Lung microvascular endothelial cell (primary cell): Measurements from ENCODE around the gene ZSCAN32. TPM values are rescaled to one million over a fixed set of nuclear protein-coding genes. Genes with fewer than 3 reads are reported as not detected.

Experiments
- DNase-seq, 2 donors: peaks; one replicate each; pipeline versions ENCODE4 v3.0.0 to v3.0.0-alpha.2; 2010; ENCODE audit warnings: low read depth in 2 of 2
- total RNA-seq: library from RNA; depleted of rRNA; stranded (reverse); fragments of >200 nt; gene quantifications from 2 replicates; pipeline ENCODE4 v1.2.1, GENCODE V29; 2014

The ZSCAN32 gene
- total RNA-seq, 1 donor from 2014 or later: 8.9 TPM

DNA sequence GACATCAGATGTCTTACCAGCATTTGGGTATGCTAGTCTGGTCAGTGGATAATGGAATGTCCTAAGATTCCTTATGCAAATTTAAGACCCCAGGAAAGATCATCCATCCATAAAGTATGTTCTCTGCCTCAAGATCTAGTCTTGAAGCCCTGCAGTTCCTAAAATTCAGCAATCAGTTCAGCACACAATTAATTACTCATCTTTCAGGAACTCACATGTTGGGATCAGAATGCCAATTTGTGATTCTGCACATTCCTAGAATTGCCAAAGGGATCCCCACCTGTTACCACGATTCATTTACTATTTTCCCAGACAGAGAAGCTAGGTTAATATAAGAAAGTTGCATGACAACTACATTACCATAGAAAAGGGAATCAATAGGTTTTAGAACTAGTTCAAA lies 41.9 kb downstream of the ZSCAN32 start:
- no peak for DNase-seq

DNA sequence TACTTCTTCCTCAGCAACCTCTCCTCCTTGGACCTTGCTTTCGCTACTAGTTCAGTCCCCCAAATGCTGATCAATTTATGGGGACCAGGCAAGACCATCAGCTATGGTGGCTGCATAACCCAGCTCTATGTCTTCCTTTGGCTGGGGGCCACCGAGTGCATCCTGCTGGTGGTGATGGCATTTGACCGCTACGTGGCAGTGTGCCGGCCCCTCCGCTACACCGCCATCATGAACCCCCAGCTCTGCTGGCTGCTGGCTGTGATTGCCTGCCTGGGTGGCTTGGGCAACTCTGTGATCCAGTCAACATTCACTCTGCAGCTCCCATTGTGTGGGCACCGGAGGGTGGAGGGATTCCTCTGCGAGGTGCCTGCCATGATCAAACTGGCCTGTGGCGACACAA lies 44.7 kb downstream of the ZSCAN32 start:
- no peak for DNase-seq

DNA sequence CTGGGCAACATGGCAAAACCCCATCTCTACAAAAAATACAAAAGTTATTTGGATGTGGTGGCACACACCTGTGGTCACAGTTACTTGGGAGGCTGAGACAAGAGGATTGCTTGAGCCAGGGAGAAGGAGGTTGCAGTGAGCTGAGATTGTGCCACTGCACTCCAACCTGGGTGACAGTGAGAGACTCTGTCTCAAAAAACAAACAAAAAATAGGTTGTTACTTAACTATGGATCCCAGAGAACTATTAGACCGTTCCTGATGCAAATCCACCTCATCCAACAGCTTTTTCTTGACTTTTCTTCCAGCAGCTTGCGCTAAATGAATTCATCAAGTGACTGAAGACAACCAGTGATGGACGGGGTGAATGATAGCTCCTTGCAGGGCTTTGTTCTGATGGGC lies 45.2 kb downstream of the ZSCAN32 start, which contains the start of gene OR2C1:
TSS of gene OR2C1 (plus strand) at position 301 of the 400 bp plus-strand sequence. CDS start at position 353, 52 bp downstream.
- no peak for DNase-seq

DNA sequence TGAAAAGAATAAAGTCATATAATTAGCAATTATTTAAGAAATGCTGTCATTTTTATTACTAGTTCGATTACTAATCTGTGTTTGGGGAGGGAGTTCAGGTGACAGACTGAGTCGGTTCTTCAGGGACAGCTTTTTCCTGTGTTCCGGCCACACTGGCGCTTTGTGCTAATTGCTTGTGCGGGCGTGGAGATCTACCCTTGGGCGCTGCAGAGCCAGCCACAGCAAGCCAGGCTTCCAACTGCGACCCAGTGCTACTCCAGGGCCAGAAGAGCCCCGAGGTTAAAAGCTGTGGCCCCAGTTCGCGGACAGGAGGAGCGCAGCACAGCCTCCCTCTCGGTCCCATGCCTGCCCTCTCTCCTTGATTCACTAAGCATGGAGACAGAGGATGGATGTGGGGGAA lies 51.6 kb downstream of the ZSCAN32 start:
- no peak for DNase-seq

DNA sequence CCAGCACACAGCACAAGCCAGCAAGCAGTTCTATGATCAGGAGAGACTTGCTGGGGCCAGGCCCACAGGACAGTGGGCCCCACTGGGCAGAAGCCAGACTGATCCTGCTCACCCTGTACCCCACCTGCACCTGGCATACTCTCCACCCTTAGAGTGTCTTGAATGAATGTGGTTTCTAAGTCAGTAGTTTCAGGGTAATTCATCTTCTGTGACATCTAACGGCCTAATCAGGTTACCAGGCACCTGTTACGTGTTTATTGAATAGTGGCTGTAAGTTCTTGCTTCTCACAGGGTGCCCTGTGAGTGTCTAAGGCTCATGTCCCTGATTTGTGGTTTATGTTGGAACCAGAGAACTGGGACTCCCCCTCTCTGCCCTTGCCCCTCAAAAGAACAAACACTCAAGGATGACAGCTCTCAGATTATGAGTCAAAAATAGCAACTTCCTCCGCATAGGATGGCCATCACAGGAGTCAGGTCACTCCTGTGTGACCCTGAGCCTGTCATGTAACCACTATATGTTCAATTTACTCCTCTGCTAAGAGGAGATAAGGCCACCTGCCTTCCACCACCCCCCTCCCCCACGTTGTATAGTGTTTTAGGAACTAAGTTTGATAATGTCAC lies 52.1 kb downstream of the ZSCAN32 start:
- no peak for DNase-seq

DNA sequence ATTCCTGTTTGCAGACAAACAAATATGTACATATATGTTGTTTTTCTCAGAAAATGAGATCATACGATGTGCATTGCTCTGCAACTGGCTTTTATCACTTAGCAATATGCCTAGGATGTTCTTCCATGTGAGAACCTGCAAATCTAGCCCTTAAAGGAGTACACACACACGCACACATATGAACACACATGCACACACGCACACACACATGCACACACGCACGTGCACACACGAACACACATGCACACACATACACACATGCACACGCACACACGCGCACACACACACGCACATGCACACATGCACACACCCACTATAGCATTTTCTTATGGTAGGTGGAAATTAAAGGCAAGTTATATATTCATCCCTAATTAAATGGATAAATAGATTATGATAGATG lies 53.2 kb downstream of the ZSCAN32 start:
- no peak for DNase-seq

DNA sequence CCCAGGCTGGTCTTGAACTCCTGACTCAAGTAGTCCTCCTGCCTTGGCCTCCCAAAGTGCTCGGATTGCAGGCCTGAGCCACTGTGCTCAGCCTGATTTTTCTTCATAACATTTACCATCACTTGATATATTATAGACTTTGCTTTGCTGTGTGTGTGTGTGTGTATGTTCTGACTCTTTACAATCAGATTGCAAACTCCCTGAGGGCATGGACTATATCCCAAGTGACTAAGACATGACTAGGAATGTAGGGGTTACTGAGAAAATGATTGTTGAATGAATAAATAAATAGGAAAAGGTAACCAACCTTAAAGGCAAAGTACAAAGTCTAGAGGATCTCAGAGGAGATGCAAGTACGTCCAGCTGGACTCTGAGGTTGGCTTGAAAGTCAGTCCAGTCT lies 54.8 kb downstream of the ZSCAN32 start:
- no peak for DNase-seq

Other genes starting within 250 kb of the ZSCAN32 start
- gene OR1F1, start 212.8 kb downstream of the ZSCAN32 start, total RNA-seq: not detected in 2 replicates
- gene ZNF200, start 165.8 kb downstream of the ZSCAN32 start, total RNA-seq: 7.0 and 10.1 TPM in 2 replicates
- gene MEFV, start 144.4 kb downstream of the ZSCAN32 start, total RNA-seq: not detected in 2 replicates
- gene ZNF263, start 117.5 kb downstream of the ZSCAN32 start, total RNA-seq: 28.5 and 43.5 TPM in 2 replicates
- 1.7 and 3.2 TPM in 2 replicates for gene TIGD7, start 95.6 kb downstream of the ZSCAN32 start, total RNA-seq
- gene ZNF75A, start 95.5 kb downstream of the ZSCAN32 start, total RNA-seq: 9.6 and 13.3 TPM in 2 replicates
- under 0.01 TPM in 1 of 2 replicates, not detected in the other for gene OR2C1, start 45.1 kb downstream of the ZSCAN32 start, total RNA-seq
- 4.8 and 5.2 TPM in 2 replicates for gene ZNF174, start 211 bp upstream of the ZSCAN32 start, total RNA-seq
- gene ZNF597, start 42.5 kb upstream of the ZSCAN32 start, total RNA-seq: 1.5 and 2.2 TPM in 2 replicates
- 8.3 and 10.1 TPM in 2 replicates for gene NAA60, start 42.7 kb upstream of the ZSCAN32 start, total RNA-seq
- gene C16orf90, start 94.5 kb upstream of the ZSCAN32 start, total RNA-seq: not detected in 2 replicates
- 5.2 and 5.4 TPM in 2 replicates for gene CLUAP1, start 100.0 kb upstream of the ZSCAN32 start, total RNA-seq
- 2.6 and 2.8 TPM in 2 replicates for gene NLRC3, start 176.4 kb upstream of the ZSCAN32 start, total RNA-seq
- gene SLX4, start 210.6 kb upstream of the ZSCAN32 start, total RNA-seq: 1.5 and 1.8 TPM in 2 replicates